Fibroblast of lung (primary cell): ENCODE data around the gene CADM2. TPM values are rescaled to one million over a fixed set of nuclear protein-coding genes. Genes with fewer than 3 reads are reported as not detected.

Experiments
- DNase-seq, 2 donors: peaks; one replicate each; pipeline versions ENCODE4 v3.0.0 to v3.0.0-alpha.2; 2010; ENCODE audit warnings: low read depth in 2 of 2
- H2AFZ ChIP-seq: 2 replicates; pipeline ENCODE4 v1.5.1; 2012; ENCODE audit warnings: low read length, control low read depth, inconsistent platforms
- H3K27ac ChIP-seq: 2 replicates; pipeline ENCODE4 v1.5.1; 2011; ENCODE audit warnings: low read length, control low read depth; ENCODE audit not compliant: insufficient read depth
- H3K27me3 ChIP-seq: 2 replicates; pipeline ENCODE4 v1.5.1; 2011; ENCODE audit warnings: mild to moderate bottlenecking, low read length; ENCODE audit not compliant: control insufficient read depth, insufficient read depth
- H3K36me3 ChIP-seq: 2 replicates; pipeline ENCODE4 v1.5.1; 2011; ENCODE audit warnings: low read length; ENCODE audit not compliant: control insufficient read depth, insufficient read depth
- H3K4me1 ChIP-seq: 2 replicates; pipeline ENCODE4 v1.5.1; 2011; ENCODE audit warnings: low read length; ENCODE audit not compliant: control insufficient read depth, insufficient read depth; ENCODE audit errors: extremely low read depth
- H3K4me2 ChIP-seq: 2 replicates; pipeline ENCODE4 v1.5.1; 2011; ENCODE audit warnings: low read length, control low read depth; ENCODE audit not compliant: insufficient read depth; ENCODE audit errors: extremely low read depth
- H3K4me3 ChIP-seq, 4 experiments: fragments of 200-600 bp in 1 of 4; sonication (generic) in 1 of 4; replicated peaks in 1 of 4; 2 replicates each; pipeline ENCODE4 v1.5.1; 2011 to 2016; ENCODE audit warnings: low read length in 4 of 4, low read depth in 3 of 4, mild to moderate bottlenecking in 3 of 4, control low read depth in 2 of 4, inconsistent platforms in 1 of 4, mixed read lengths in 1 of 4; ENCODE audit not compliant: insufficient read depth in 1 of 4; ENCODE audit errors: control extremely low read depth in 1 of 4
- H3K79me2 ChIP-seq: 2 replicates; pipeline ENCODE4 v1.5.1; 2012; ENCODE audit warnings: mild to moderate bottlenecking, low read length, inconsistent platforms; ENCODE audit not compliant: control insufficient read depth, insufficient read depth
- H3K9ac ChIP-seq: 2 replicates; pipeline ENCODE4 v1.5.1; 2011; ENCODE audit warnings: mild to moderate bottlenecking, low read length, control low read depth; ENCODE audit not compliant: insufficient read depth
- H3K9me3 ChIP-seq: 2 replicates; pipeline ENCODE4 v1.5.1; 2012; ENCODE audit warnings: low read depth, low read length; ENCODE audit not compliant: control insufficient read depth, insufficient read depth
- H4K20me1 ChIP-seq: 2 replicates; pipeline ENCODE4 v1.5.1; 2011; ENCODE audit warnings: low read length; ENCODE audit not compliant: control insufficient read depth, insufficient read depth; ENCODE audit errors: extremely low read depth
- CTCF ChIP-seq, 2 donors: IDR thresholded peaks in 1 of 2; conservative IDR thresholded peaks in 1 of 2; 1 replicate in 1 of 2; 2 replicates in 1 of 2; pipeline ENCODE4 v1.5.1; 2011 to 2012; ENCODE audit warnings: low read length in 2 of 2, control low read depth in 1 of 2, inconsistent platforms in 1 of 2, low read depth in 1 of 2, mild to moderate bottlenecking in 1 of 2
- EZH2 ChIP-seq: IDR thresholded peaks from 2 replicates; pipeline ENCODE4 v1.5.1; 2012; ENCODE audit warnings: low read length, control low read depth, mild to moderate bottlenecking; ENCODE audit errors: missing control alignments
- polyA plus RNA-seq, 2 donors: library from polyadenylated mRNA; depleted of rRNA in 1 of 2; stranded (reverse) in 1 of 2; unstranded in 1 of 2; fragments of >200 nt; gene quantifications; 2 replicates each; pipeline ENCODE4 v1.2.1, GENCODE V29; 2011 to 2012; ENCODE audit warnings: missing spikeins in 1 of 2
- total RNA-seq: library from RNA; depleted of rRNA; stranded (reverse); fragments of >200 nt; gene quantifications from 2 replicates; pipeline ENCODE4 v1.2.1, GENCODE V29; 2014

CADM2 gene
- total and polyA plus RNA-seq, 2 donors (not counting 1 experiment from before 2014, with no cell fraction given) = under 0.01 to 0.12 TPM

GRCh38 chr3:85785766-85786165 lies 827.0 kb downstream of the CADM2 start:
- Histone ChIP-seq H3K4me2 (no peak overlapping the region), H2AFZ (no peak overlapping the region), H3K79me2 (no peaks in the 10 kb centered on the region), H3K9ac (no peak overlapping the region), H3K9me3 (no peaks in the 10 kb centered on the region), H3K27me3 (no peaks in the 10 kb centered on the region), H4K20me1 (no peaks in the 10 kb centered on the region), H3K4me1 (no peaks in the 10 kb centered on the region), H3K27ac (no peak overlapping the region), H3K36me3 (no peaks in the 10 kb centered on the region), H3K4me3 (no peak overlapping the region)
- TF ChIP-seq EZH2 (no peak), CTCF (conservative IDR thresholded peaks at IDR 0.05 in 1 of 2, IDR thresholded peaks at IDR 0.05 in 1 of 2; ENCODE audit: low read depth in 1 of 2, low read length in 2 of 2) (no peak)
- peak in 1 of 2 donors; percentile 58 for DNase-seq

DNA sequence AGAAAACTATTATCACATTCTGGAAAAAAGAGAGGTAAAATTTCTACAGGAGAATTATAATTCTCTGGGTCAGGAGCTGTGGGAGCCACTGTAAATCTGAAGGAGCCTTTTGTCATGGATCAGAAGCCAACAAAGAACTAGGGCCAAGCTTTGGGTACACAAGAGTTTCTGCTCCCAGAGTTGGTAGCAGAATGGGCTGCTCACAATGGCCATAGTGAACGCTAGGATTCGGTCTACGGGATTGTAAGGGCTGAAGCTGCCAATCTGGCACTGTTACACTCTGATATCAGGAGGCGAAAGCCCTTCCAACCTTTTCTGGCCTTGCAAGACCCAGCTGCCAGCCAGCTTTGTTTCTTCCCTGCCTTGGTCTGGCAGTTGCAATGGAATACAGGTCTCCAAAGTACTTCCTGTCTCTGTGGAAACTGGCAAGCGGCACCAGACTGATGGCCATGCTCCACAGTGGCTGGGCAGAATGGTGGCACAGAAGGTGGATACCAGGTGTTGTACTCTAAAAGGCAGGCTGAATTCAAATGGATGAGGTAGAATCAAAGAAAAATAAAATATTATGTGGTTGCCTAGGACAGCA lies 831.7 kb downstream of the CADM2 start:
- Histone ChIP-seq H2AFZ (no peak overlapping the region), H3K9ac (no peak overlapping the region), H3K27ac (no peak overlapping the region), H3K27me3 (no peaks in the 10 kb centered on the region), H3K4me2 (no peak overlapping the region), H3K36me3 (no peaks in the 10 kb centered on the region), H3K79me2 (no peaks in the 10 kb centered on the region), H3K4me3 (no peak overlapping the region), H3K4me1 (no peaks in the 10 kb centered on the region), H3K9me3 (no peaks in the 10 kb centered on the region), H4K20me1 (no peaks in the 10 kb centered on the region)
- DNase-seq = no peak
- no peak for TF ChIP-seq CTCF (conservative IDR thresholded peaks at IDR 0.05 in 1 of 2, IDR thresholded peaks at IDR 0.05 in 1 of 2; ENCODE audit: low read depth in 1 of 2, low read length in 2 of 2)
- no peak for TF ChIP-seq EZH2

DNA sequence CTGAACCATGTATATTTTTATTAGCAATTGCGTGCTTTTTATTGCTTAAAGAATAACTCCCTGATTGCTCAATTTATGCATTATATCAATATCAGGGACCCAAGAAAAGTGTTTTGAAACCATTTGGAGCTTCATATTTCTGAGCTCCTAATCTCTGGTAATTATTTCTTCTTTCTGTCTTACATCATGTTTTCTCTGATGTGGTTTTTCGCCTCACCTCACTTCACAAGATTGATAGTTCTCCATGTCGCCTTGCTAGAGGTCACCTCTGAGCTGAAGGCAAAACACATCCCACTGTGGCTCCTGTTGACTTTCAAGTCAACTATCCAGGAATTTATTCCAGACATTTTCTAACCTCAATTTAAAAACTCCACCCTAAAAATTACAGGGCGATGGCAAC lies 837.4 kb downstream of the CADM2 start:
- no peak overlapping the region for H3K9ac ChIP-seq
- peak in 1 of 2 donors; percentile 14 for DNase-seq
- no peaks in the 10 kb centered on the region for H3K4me1 ChIP-seq
- no peaks in the 10 kb centered on the region for H3K9me3 ChIP-seq
- no peak overlapping the region for H3K27ac ChIP-seq
- TF ChIP-seq EZH2 = no peak
- TF ChIP-seq CTCF (conservative IDR thresholded peaks at IDR 0.05 in 1 of 2, IDR thresholded peaks at IDR 0.05 in 1 of 2; ENCODE audit: low read depth in 1 of 2, low read length in 2 of 2) = no peak
- H2AFZ ChIP-seq = no peak overlapping the region
- H3K4me2 ChIP-seq = no peak overlapping the region
- H3K36me3 ChIP-seq = no peaks in the 10 kb centered on the region
- H3K27me3 ChIP-seq = no peaks in the 10 kb centered on the region
- H3K4me3 ChIP-seq = no peak overlapping the region
- no peaks in the 10 kb centered on the region for H3K79me2 ChIP-seq
- no peaks in the 10 kb centered on the region for H4K20me1 ChIP-seq
